ENCODE data around the gene CDV3.

- TF ChIP-seq POLR2A (IDR thresholded peaks at IDR 0.05; ENCODE audit: low read length) (no peak), GATA1 (IDR thresholded peaks at IDR 0.05; ENCODE audit: low read depth, low read length) (no peak)
Observed at GRCh38 chr3:133598405-133598804, 24.9 kb downstream of the CDV3 start.
